ENCODE results near the gene NECTIN4. TPM values are rescaled to one million over a fixed set of nuclear protein-coding genes. Genes with fewer than 3 reads are reported as not detected.

NECTIN4 gene
- total and polyA plus RNA-seq, 3 donors from 2014 or later: 0.63 to 1.3 (median 1.2) TPM

- WGBS, 2 donors: 9 to 17% methylated on average over 14 to 50 of the region's 71 CpGs
- H3K4me3 ChIP-seq: peak within 1 kb of the TSS; percentile 64 to 75
- no peaks in the 10 kb centered on the region for H3K36me3 ChIP-seq (ENCODE audit: low read depth, missing control alignments)
- peaks cover 5% of the 10 kb centered on the region for H3K4me1 ChIP-seq
- DNase-seq: peak; percentile 86
- TF ChIP-seq CTCF (IDR thresholded peaks at IDR 0.05): peak in 1 of 3 experiments; percentile 19
- TF ChIP-seq POLR2A (IDR thresholded peaks at IDR 0.05): no peak
- H3K27ac ChIP-seq: peak within 1 kb of the TSS; percentile 22 to 66
- intact Hi-C loops (cut with DNase I; ENCODE audit: low total_unique reads): loop anchor here (10.0 kb wide), 1 partner anchor 104 kb away; no protein-coding TSS in a partner anchor
- no peaks in the 10 kb centered on the region for H3K27me3 ChIP-seq
- H3K9me3 ChIP-seq: no peaks in the 10 kb centered on the region
Measured at GRCh38 chr1:161098210-161099068, 9.1 kb upstream of the NECTIN4 start, which contains the start of gene KLHDC9. Gene KLHDC9 (plus strand): TSS chr1:161098361. CDS start chr1:161098536, 175 bp downstream.

- H3K27ac ChIP-seq: no peak overlapping the region
- intact Hi-C loops (cut with DNase I; ENCODE audit: low total_unique reads): loop anchor here (10.0 kb wide), 1 partner anchor 102 kb away; no protein-coding TSS in a partner anchor
Measured at GRCh38 chr1:161096530-161096929, 7.2 kb upstream of the NECTIN4 start.

DNA sequence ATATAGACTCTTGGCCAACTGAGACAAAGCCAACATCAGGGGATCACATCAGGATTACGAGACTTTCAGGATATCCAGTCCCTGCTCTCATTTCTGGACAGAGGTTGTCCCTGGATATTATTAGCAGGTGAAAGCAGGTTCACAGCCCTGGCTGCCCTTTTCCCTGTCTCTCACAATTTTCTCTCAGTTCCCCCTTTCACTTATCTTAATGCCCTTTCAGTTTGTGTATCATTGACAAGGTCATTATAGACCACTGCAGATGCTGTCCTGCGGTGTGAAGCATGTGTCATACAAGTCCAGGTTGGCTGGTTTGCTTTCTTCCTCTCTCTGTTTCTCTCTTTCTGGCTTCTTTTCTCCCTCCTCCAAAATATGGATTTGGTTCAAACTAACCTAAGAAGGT is 6.7 kb upstream of the NECTIN4 start:
- intact Hi-C loops (cut with DNase I; ENCODE audit: low total_unique reads): loop anchor here (10.0 kb wide), 1 partner anchor 101 kb away; no protein-coding TSS in a partner anchor
- Histone ChIP-seq H3K36me3 (ENCODE audit: low read depth, missing control alignments) (no peaks in the 10 kb centered on the region), H3K9me3 (no peaks in the 10 kb centered on the region), H3K4me3 (no peak overlapping the region), H3K27ac (no peak overlapping the region), H3K4me1 (peaks cover 5% of the 10 kb centered on the region), H3K27me3 (no peaks in the 10 kb centered on the region)
- WGBS, 2 donors: 91 to 93% methylated on average over 2 of the region's 2 CpGs
- DNase-seq: no peak
- TF ChIP-seq CTCF (IDR thresholded peaks at IDR 0.05) (no peak), POLR2A (IDR thresholded peaks at IDR 0.05) (no peak)

More at GRCh38 chr1:161096530-161096929, 7.2 kb upstream of the NECTIN4 start:
- Histone ChIP-seq H3K4me1 (peaks cover 5% of the 10 kb centered on the region), H3K36me3 (ENCODE audit: low read depth, missing control alignments) (no peaks in the 10 kb centered on the region), H3K4me3 (no peak overlapping the region), H3K27me3 (no peaks in the 10 kb centered on the region), H3K9me3 (no peaks in the 10 kb centered on the region)
- TF ChIP-seq POLR2A (IDR thresholded peaks at IDR 0.05): no peak
- no peak for TF ChIP-seq CTCF (IDR thresholded peaks at IDR 0.05)
- DNase-seq: no peak
- 54 to 65% methylated on average over 1 of the region's 1 CpG for WGBS, 2 donors

- TF ChIP-seq CTCF (IDR thresholded peaks at IDR 0.05) (no peak), POLR2A (IDR thresholded peaks at IDR 0.05) (no peak)
- no peak for DNase-seq
- WGBS, 2 donors: 94 to 96% methylated on average over 6 of the region's 6 CpGs
- Histone ChIP-seq H3K27me3 (no peaks in the 10 kb centered on the region), H3K36me3 (ENCODE audit: low read depth, missing control alignments) (no peaks in the 10 kb centered on the region), H3K9me3 (no peaks in the 10 kb centered on the region), H3K27ac (no peak overlapping the region), H3K4me3 (no peak overlapping the region), H3K4me1 (peaks cover 5% of the 10 kb centered on the region)
- intact Hi-C loops (cut with DNase I; ENCODE audit: low total_unique reads): loop anchor here (10.0 kb wide), 1 partner anchor 100 kb away; no protein-coding TSS in a partner anchor
Measured at GRCh38 chr1:161095230-161095629, 5.9 kb upstream of the NECTIN4 start.
